ENCODE data around the gene WDR86. TPM values are rescaled to one million over a fixed set of nuclear protein-coding genes. Genes with fewer than 3 reads are reported as not detected.

WDR86 gene
- total and polyA plus RNA-seq, 2 donors = 4.2 to 6.8 TPM

DNA sequence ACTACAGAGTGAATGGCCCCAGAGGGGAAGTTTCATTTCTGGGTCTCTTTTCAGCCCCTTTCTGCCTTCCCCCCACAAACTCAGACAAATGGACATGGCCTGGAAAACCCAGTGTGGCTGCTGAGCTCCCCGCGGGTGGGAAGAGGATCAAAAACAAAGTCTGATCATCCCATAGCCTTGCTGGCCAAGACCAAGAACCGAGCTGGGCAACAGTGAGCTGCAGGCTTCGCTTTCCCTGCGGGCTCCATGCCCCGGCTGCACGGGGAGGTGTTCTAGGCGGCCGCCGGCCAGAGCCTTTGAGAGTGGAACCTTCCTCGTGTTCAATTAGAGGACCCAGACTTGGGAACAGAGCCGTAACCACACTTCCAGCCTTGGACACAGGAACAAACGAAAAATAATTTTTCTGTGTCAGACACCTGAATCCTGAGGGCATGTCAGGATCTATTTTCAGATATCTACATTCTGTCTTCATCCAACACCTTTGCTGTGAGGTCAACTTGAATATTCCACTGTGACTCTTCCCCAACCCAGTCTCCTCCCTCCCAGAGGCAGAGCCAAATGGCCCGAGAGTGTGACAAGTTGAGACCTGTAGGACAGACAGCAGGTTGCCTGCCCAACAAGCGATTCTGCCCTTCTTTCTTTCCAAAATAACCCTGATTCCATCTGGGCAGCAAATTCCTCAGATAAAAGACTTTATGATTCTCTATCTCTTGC is 26.0 kb downstream of the WDR86 start:
- 85% methylated on average over 15 of the region's 15 CpGs for WGBS
- DNase-seq (ENCODE audit: extremely low spot score) = no peak
- no peak overlapping the region for H3K4me3 ChIP-seq (ENCODE audit: low read depth, low read length)
- no peaks in the 10 kb centered on the region for H3K36me3 ChIP-seq (ENCODE audit: insufficient read depth)
- no peak overlapping the region for H3K27ac ChIP-seq (ENCODE audit: low read depth)
- H3K4me1 ChIP-seq (ENCODE audit: insufficient read depth) = no peaks in the 10 kb centered on the region

DNA sequence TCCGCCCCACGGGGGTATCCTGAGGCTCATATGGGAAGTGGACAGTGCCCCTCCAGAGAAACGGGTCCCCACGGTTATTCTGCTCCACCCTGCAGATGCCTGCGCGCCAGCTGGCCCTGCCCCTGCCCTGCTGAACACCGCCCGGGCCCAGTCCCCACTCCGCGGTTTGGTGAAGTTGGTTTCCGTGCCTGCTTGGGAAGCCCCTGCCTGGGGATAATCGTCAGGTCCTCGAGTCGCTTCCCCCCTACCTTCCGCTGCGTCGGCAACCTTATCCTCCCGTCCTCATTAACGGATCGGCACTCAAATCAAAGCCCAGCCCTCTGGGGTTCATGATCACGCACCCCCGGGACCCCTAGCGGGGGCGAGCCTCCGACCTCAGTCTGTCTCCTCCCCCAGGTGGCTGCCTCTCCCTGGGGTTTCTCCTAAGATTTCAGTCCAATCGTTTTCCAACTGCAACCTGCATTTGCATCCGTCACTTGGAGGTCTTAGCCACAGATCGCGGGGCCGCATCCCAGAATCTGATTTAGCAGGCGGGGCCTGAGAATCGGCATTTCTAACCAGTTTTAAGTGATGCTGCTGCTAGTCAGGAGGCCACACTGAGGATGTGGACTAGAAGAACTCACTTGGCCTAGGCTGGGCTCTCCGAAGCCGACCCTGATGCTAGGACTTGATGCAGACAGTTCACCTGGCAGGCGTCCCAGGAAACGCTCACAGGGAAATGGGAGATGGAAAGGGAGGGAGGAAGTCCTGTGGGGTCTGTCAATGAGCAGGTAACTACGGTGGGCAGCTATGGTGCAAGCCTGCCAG is 27.6 kb downstream of the WDR86 start:
- Histone ChIP-seq H3K4me3 (ENCODE audit: low read depth, low read length) (peak overlapping the region; percentile 7), H3K27ac (ENCODE audit: low read depth) (no peak overlapping the region), H3K36me3 (ENCODE audit: insufficient read depth) (peaks cover 2% of the 10 kb centered on the region), H3K4me1 (ENCODE audit: insufficient read depth) (no peaks in the 10 kb centered on the region)
- DNase-seq (ENCODE audit: extremely low spot score) = no peak
- 36% methylated on average over 37 of the region's 37 CpGs for WGBS

DNA sequence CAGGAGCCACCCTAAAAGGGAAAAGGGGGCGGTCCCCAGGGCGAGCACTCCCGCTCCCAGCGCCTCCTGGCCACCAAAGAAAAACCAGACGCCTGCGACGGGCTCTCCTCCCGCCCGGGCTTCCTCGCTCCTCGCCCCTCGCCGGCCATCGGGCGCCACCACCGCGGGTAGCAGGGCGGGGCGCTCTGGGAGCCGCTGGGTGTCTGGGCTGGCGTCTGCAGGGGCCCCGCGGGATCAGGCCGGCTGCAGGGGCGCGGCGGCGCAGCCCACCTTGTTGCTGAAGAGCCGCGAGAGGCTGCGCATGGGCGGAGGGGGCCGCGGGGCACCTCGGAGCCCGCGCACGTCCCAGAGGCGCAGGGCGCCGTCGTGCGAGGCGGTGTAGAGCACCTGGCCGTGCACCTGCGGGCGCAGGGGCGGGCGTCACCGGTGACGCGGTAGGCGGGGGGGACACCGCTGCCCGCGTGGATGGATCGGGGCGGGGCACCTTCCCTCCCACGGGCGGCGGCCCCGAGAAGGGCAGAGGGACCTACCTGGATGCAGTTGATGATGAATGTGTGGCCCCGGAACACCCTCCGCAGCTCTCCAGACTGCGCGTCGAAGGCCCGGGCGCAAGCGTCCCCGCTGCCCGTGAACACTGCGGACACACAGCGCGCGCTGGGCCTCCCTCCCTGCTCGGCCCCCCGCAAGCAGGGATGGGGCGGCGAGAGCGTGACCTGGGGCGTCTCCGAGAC is 28.3 kb downstream of the WDR86 start:
- H3K27ac ChIP-seq (ENCODE audit: low read depth) = no peak overlapping the region
- DNase-seq (ENCODE audit: extremely low spot score) = no peak
- peaks cover 4% of the 10 kb centered on the region for H3K36me3 ChIP-seq (ENCODE audit: insufficient read depth)
- H3K4me1 ChIP-seq (ENCODE audit: insufficient read depth) = no peaks in the 10 kb centered on the region
- 11% methylated on average over 83 of the region's 83 CpGs for WGBS
- peak overlapping the region; percentile 10 for H3K4me3 ChIP-seq (ENCODE audit: low read depth, low read length)

DNA sequence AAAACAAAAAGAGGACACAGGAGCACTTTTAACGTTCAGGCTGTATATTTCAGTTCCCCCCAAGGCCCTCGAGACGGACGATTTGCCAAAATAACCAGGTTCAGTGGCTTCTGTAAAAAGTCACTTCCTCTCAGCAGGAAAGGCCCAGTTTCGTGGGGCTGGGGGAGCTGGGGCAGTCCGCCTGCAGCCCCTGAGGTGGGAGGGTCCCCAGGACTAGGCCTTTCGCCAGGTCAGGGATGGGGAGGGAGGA is 28.8 kb downstream of the WDR86 start:
- Histone ChIP-seq H3K36me3 (ENCODE audit: insufficient read depth) (peaks cover 4% of the 10 kb centered on the region), H3K27ac (ENCODE audit: low read depth) (no peak overlapping the region), H3K4me1 (ENCODE audit: insufficient read depth) (no peaks in the 10 kb centered on the region), H3K4me3 (ENCODE audit: low read depth, low read length) (no peak overlapping the region)
- 43% methylated on average over 7 of the region's 7 CpGs for WGBS
- no peak for DNase-seq (ENCODE audit: extremely low spot score)

DNA sequence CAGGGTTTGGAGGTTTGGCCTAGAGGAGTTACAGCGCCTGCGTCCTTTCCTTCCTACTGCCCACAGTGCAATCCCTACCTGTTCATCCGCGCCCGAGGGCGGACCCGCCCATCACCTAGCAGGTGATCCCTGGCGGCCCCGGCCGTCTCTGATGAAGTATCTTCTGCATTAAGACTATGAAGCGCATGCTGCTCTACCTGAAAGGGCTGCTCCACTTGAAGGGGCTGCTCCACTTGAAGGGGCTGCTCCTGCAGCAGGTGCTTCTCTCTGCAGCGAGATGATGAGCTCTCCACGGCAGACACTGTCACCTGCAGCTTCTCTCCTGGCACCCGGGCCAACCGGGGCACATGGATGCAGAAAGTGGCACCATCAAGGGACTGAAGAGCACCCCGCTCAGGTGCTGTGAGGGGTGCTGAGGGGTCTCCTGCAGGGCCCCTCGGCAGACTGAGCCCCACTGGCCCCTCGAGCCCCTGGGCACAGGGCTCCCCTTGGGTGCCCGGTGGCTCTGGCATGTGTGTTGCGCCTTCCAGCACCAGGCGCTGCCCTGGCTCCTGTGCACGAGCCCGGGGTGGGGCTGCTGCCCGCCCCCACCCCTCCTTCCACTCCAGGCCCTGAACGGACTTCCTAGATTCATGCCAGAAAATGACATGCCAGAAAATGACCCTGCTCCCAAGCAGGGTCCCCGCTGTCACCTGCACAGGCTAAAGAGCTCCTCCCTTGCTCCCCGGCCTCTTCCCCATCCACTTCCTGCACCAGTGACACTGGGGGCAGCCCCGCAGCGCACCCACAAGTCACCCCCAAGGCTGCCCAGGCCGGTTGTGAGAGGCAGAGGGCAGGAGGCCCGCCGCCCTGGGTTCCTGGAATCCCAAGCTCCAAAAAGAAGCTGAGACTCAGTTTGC is 29.4 kb downstream of the WDR86 start:
- Histone ChIP-seq H3K4me1 (ENCODE audit: insufficient read depth) (no peaks in the 10 kb centered on the region), H3K27ac (ENCODE audit: low read depth) (no peak overlapping the region), H3K36me3 (ENCODE audit: insufficient read depth) (peaks cover 4% of the 10 kb centered on the region), H3K4me3 (ENCODE audit: low read depth, low read length) (no peak overlapping the region)
- DNase-seq (ENCODE audit: extremely low spot score) = no peak
- WGBS = 89% methylated on average over 32 of the region's 32 CpGs

DNA sequence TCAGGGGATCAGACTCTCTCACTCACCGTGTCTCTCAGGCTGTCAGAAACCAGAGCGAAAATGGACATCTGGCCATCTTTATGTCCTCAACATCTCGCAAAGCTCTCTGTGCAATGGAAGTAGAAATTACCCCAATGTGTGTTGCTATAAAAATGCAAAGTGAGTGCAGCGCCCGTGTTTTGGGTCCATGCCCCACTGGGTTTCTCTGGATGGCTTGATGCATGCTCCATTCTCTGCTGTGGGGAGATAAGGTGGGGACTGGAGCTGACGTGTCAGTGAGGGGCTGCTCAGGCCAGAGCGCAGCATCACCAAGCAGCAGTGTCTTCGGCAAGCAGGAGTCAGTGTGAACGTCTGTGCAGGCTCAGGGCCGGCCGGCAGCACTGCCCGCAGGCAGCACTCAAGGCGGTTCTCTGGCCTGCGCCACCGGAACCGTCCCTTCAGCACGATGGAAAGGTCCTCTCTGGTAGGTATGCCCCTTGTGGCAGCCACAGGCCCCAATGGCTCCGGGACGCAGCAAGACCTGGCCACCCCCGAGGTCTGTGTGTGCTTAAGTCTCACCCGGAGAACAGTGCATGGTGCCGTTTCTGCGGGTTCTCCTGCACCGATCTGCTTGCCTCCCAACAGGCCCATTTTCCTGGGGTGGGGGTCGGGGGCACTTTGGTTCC is 30.2 kb downstream of the WDR86 start:
- WGBS = 91% methylated on average over 25 of the region's 25 CpGs
- DNase-seq (ENCODE audit: extremely low spot score) = no peak

DNA sequence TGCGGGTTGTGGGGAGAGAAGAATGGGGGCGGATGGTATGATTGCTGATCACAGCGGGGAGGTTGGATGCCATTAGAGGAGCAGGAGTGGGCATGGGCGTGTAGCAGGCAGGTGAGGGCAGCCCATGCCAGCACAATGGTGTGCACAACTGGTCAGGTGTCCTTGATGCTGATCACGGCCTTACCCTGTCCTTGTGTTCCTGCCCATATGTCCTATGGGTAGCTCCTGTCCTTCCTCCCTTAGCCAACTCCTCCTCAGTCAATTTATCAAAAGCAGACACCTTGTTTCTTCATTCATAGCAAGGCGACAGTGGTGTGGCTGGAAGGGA is 30.7 kb downstream of the WDR86 start:
- Histone ChIP-seq H3K36me3 (ENCODE audit: insufficient read depth) (peaks cover 4% of the 10 kb centered on the region), H3K27ac (ENCODE audit: low read depth) (no peak overlapping the region), H3K4me1 (ENCODE audit: insufficient read depth) (no peaks in the 10 kb centered on the region), H3K4me3 (ENCODE audit: low read depth, low read length) (no peak overlapping the region)
- 93% methylated on average over 6 of the region's 6 CpGs for WGBS
- no peak for DNase-seq (ENCODE audit: extremely low spot score)

More for the DNA sequence above, 30.2 kb downstream of the WDR86 start:
- Histone ChIP-seq H3K36me3 (ENCODE audit: insufficient read depth) (peaks cover 4% of the 10 kb centered on the region), H3K4me3 (ENCODE audit: low read depth, low read length) (no peak overlapping the region), H3K4me1 (ENCODE audit: insufficient read depth) (no peaks in the 10 kb centered on the region), H3K27ac (ENCODE audit: low read depth) (no peak overlapping the region)

DNA sequence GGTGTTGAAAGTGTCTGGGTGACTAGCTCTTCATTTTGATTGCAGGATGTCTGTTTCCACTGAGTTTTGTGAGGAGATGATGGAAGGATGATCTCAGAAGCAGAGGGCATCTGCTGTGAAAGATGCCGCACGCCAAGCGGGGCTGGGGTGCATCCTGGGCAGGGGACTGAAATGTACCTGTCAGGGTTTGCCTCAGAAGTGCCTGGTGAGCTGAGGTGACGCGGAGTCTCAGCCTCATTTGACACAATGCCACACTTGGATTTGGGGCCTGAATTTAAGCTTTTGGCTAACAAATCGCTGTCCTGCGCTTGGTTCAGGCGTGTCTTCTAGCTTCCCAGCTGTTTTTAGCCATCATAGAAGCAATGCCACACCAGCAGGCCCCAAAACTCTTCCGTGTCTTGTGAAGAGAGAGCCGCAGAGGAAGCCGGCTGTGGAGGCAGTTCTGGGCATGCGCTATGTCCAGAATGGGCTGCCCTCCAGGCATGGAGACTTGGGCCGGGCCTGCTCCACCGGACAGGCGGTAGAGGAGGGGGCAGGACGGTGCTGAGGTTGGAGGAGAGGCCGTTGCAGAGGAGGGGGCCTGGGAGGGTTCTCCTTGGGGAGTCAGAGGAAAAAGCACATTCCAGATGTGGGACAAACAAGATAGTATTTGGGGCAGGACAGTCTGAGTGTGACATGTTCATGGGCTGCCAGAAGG is 31.2 kb downstream of the WDR86 start:
- H3K36me3 ChIP-seq (ENCODE audit: insufficient read depth) = peaks cover 4% of the 10 kb centered on the region
- H3K27ac ChIP-seq (ENCODE audit: low read depth) = no peak overlapping the region
- WGBS = 85% methylated on average over 17 of the region's 17 CpGs
- DNase-seq (ENCODE audit: extremely low spot score) = no peak
- H3K4me3 ChIP-seq (ENCODE audit: low read depth, low read length) = no peak overlapping the region
- no peaks in the 10 kb centered on the region for H3K4me1 ChIP-seq (ENCODE audit: insufficient read depth)

DNA sequence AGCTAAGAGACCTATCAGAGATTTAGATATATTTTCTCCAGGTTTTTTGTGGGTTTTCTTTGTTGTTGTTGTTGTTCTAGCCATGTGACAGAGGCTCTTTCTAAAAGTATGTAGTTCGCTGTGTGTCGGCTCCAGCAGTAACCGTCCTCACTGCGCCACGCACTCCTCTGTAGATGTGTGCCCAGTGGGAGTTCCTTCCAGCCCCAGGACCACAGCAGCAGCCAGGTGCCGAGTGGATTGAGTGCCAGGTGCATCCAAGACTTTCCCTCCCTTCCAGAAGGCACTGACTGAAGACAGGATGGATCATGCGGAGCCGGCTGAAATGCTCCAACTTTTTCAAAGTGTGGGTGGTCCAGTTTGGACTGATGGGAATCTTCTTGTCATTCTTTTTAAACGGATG is 31.8 kb downstream of the WDR86 start:
- Histone ChIP-seq H3K27ac (ENCODE audit: low read depth) (no peak overlapping the region), H3K36me3 (ENCODE audit: insufficient read depth) (peaks cover 4% of the 10 kb centered on the region), H3K4me3 (ENCODE audit: low read depth, low read length) (no peak overlapping the region), H3K4me1 (ENCODE audit: insufficient read depth) (no peaks in the 10 kb centered on the region)
- WGBS = 88% methylated on average over 9 of the region's 9 CpGs
- DNase-seq (ENCODE audit: extremely low spot score) = no peak

DNA sequence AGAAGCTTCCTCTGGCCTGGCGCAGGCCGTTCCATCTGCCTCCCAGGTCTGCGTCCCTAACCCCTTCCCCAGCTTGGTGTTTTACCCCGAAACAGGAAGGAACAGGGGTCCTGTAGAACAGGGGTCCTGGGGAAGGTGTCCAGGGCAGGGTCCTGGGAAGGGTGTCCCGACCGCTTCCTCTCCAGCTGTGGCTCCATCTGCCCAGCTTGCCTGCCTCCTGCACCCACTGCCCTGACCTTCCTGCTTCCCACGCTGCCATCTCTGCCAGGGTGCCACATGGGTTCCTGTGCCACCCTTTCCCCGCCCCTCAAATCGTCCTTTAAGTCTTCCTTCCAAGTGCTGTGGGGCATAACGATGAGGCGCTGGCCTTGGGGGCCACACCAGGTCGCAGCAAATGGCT is 32.4 kb downstream of the WDR86 start:
- no peak for DNase-seq (ENCODE audit: extremely low spot score)
- Histone ChIP-seq H3K27ac (ENCODE audit: low read depth) (no peak overlapping the region), H3K4me1 (ENCODE audit: insufficient read depth) (no peaks in the 10 kb centered on the region), H3K36me3 (ENCODE audit: insufficient read depth) (peaks cover 4% of the 10 kb centered on the region), H3K4me3 (ENCODE audit: low read depth, low read length) (no peak overlapping the region)
- WGBS = 91% methylated on average over 12 of the region's 12 CpGs

DNA sequence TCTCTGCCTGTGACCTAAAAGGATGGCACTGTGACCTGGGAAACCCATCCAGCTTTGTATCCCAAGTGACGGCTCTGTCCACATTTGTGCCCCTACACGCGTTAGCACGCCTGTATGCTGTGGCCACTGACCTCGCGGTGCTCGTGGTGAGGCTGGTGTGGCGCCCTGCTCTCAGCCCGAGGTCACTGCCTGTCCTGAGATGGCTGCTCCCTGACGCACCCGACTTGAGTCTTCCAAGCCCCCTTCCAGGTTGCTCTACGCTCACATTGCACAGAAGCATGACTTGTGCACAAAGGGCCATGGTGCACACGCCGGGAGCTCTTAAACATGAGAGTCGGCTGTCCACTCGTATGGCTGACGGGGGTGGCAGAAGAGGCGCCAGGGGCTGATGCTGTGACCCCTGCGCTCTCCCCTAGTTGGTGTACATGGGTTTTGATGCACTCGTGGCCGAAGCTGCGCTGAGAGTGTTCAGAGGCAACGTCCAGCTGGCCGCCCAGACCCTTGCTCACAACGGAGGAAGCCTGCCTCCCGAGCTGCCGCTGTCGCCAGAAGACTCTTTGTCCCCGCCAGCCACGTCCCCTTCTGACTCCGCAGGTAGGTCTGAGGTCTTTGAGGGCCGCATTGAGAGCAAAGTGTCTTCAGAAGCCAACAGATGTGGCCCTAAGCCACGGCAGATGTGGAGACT is 33.5 kb downstream of the WDR86 start:
- 94% methylated on average over 33 of the region's 33 CpGs for WGBS
- no peak overlapping the region for H3K27ac ChIP-seq (ENCODE audit: low read depth)

DNA sequence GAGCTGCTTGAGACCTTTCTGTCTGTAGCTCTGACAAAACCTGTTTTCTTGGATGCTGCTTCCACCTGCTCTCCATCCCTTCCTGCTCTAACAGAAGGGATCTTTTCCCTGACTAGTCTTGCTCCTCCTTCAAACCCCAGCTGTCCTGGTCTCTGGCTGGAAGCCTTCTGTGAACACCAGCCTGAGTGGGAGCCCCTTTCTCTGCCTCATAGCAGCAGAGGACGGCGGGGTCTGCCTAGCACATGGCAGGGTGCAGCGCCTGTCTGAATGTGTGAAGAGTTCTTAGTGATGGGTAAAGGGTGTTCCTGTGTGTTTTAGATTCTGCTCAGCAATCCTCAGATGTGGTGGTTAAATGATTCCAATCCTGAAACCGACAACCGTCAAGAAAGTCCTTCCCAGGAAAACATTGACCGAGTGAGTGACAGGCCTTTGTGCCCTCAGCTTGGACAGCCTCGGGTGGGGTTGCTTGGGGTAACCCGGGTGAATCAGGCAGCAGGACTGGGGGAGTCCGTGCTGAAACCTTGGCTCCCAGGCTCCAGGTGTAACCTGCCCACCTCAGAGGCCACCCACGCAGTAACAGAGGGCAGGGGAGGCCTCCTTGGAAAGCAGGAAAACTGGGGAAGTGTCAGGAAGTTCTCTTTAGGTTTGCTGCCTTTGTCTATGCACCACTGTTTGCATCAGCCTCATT is 34.2 kb downstream of the WDR86 start:
- no peak overlapping the region for H3K4me3 ChIP-seq (ENCODE audit: low read depth, low read length)
- DNase-seq (ENCODE audit: extremely low spot score) = no peak
- no peak overlapping the region for H3K27ac ChIP-seq (ENCODE audit: low read depth)
- H3K4me1 ChIP-seq (ENCODE audit: insufficient read depth) = no peaks in the 10 kb centered on the region
- peaks cover 4% of the 10 kb centered on the region for H3K36me3 ChIP-seq (ENCODE audit: insufficient read depth)
- WGBS = 91% methylated on average over 10 of the region's 10 CpGs

More for the DNA sequence above, 33.5 kb downstream of the WDR86 start:
- Histone ChIP-seq H3K4me3 (ENCODE audit: low read depth, low read length) (no peak overlapping the region), H3K4me1 (ENCODE audit: insufficient read depth) (no peaks in the 10 kb centered on the region), H3K36me3 (ENCODE audit: insufficient read depth) (peaks cover 4% of the 10 kb centered on the region)
- DNase-seq (ENCODE audit: extremely low spot score) = no peak
